Central memory CD8-positive, alpha-beta T cell (primary cell): ENCODE data around the gene TMEM205.

Experiments used
- ATAC-seq: fragments of 150-1000 bp; cut with Tn5 transposase; replicated peaks from 2 replicates; pipeline ENCODE4 v1.10.0; 2022; ENCODE audit warnings: mild to moderate bottlenecking, moderate FRiP score, moderate number of reproducible peaks; ENCODE audit not compliant: poor library complexity, severe bottlenecking; ENCODE audit errors: extremely low read depth
- DNase-seq, 2 donors: peaks; one replicate each; pipeline ENCODE4 v3.0.0; 2021; ENCODE audit warnings: low spot score in 2 of 2
- H3K27ac Mint-ChIP-seq: one replicate; pipeline ENCODE4 v1.8.0; 2022; ENCODE audit warnings: low read depth, mild to moderate bottlenecking, moderate library complexity, mixed read lengths
- H3K27me3 Mint-ChIP-seq: one replicate; pipeline ENCODE4 v1.8.0; 2022; ENCODE audit warnings: mixed read lengths
- H3K36me3 Mint-ChIP-seq: one replicate; pipeline ENCODE4 v1.8.0; 2022; ENCODE audit warnings: mild to moderate bottlenecking, moderate library complexity, mixed read lengths; ENCODE audit not compliant: insufficient read depth
- H3K4me1 Mint-ChIP-seq: one replicate; pipeline ENCODE4 v1.8.0; 2022; ENCODE audit warnings: mixed read lengths
- H3K4me3 Mint-ChIP-seq: one replicate; pipeline ENCODE4 v1.8.0; 2022; ENCODE audit warnings: mild to moderate bottlenecking, moderate library complexity, mixed read lengths
- H3K9me3 Mint-ChIP-seq: one replicate; pipeline ENCODE4 v1.8.0; 2022; ENCODE audit warnings: mixed read lengths

Gene TMEM205

GRCh38 chr19:11378319-11379189, 32.5 kb upstream of the TMEM205 start:
- H3K4me3 Mint-ChIP-seq: no peak overlapping the region

GRCh38 chr19:11377756-11378155, 31.7 kb upstream of the TMEM205 start:
- Mint-ChIP-seq H3K9me3 (no peaks in the 10 kb centered on the region), H3K27me3 (peaks cover 4% of the 10 kb centered on the region), H3K27ac (no peak overlapping the region), H3K4me3 (no peak overlapping the region), H3K4me1 (peaks cover 38% of the 10 kb centered on the region), H3K36me3 (peaks cover 25% of the 10 kb centered on the region)
- DNase-seq (no peak), ATAC-seq (no peak)

More at GRCh38 chr19:11378319-11379189, 32.5 kb upstream of the TMEM205 start:
- no peak for ATAC-seq
- Mint-ChIP-seq H3K9me3 (no peaks in the 10 kb centered on the region), H3K36me3 (peaks cover 25% of the 10 kb centered on the region), H3K4me1 (peaks cover 43% of the 10 kb centered on the region), H3K27me3 (peaks cover 9% of the 10 kb centered on the region), H3K27ac (no peak overlapping the region)
- DNase-seq: no peak

- peaks cover 34% of the 10 kb centered on the region for H3K4me1 Mint-ChIP-seq
Measured at GRCh38 chr19:11377237-11377636, 31.2 kb upstream of the TMEM205 start.

GRCh38 chr19:11375143-11375948, 29.3 kb upstream of the TMEM205 start:
- ATAC-seq (peak; percentile 59), DNase-seq (peak; percentile 47 to 68)
- peaks cover 12% of the 10 kb centered on the region for H3K36me3 Mint-ChIP-seq
- H3K4me3 Mint-ChIP-seq: no peak overlapping the region
- H3K27me3 Mint-ChIP-seq: no peaks in the 10 kb centered on the region
- peaks cover 18% of the 10 kb centered on the region for H3K4me1 Mint-ChIP-seq
- H3K9me3 Mint-ChIP-seq: no peaks in the 10 kb centered on the region
- H3K27ac Mint-ChIP-seq: no peak overlapping the region

More at GRCh38 chr19:11377237-11377636, 31.2 kb upstream of the TMEM205 start:
- H3K36me3 Mint-ChIP-seq: peaks cover 25% of the 10 kb centered on the region
- no peaks in the 10 kb centered on the region for H3K27me3 Mint-ChIP-seq
- peak overlapping the region; percentile 20 for H3K27ac Mint-ChIP-seq
- no peak for DNase-seq
- no peak for ATAC-seq
- H3K4me3 Mint-ChIP-seq: no peak overlapping the region
- H3K9me3 Mint-ChIP-seq: no peaks in the 10 kb centered on the region

- Mint-ChIP-seq H3K36me3 (peaks cover 9% of the 10 kb centered on the region), H3K27me3 (no peaks in the 10 kb centered on the region), H3K4me3 (no peak within 1 kb of the TSS), H3K4me1 (peaks cover 12% of the 10 kb centered on the region), H3K27ac (peak within 1 kb of the TSS; percentile 5), H3K9me3 (no peaks in the 10 kb centered on the region)
- ATAC-seq (peak; percentile 92), DNase-seq (peak; percentile 94 to 97)
Measured at GRCh38 chr19:11374433-11375142, 28.5 kb upstream of the TMEM205 start, which contains the start of gene SWSAP1. TSS of gene SWSAP1 (plus strand) at chr19:11374666. CDS start at chr19:11374681, 15 bp downstream.

- Mint-ChIP-seq H3K27me3 (no peaks in the 10 kb centered on the region), H3K4me1 (peaks cover 12% of the 10 kb centered on the region)
Measured at GRCh38 chr19:11373885-11374432, 27.9 kb upstream of the TMEM205 start.

GRCh38 chr19:11373166-11373884, 27.3 kb upstream of the TMEM205 start:
- peak overlapping the region; percentile 5 for H3K27ac Mint-ChIP-seq
- no peaks in the 10 kb centered on the region for H3K9me3 Mint-ChIP-seq
- H3K4me3 Mint-ChIP-seq: no peak overlapping the region
- peaks cover 9% of the 10 kb centered on the region for H3K36me3 Mint-ChIP-seq
- peaks cover 12% of the 10 kb centered on the region for H3K4me1 Mint-ChIP-seq
- no peak for DNase-seq
- H3K27me3 Mint-ChIP-seq: no peaks in the 10 kb centered on the region
- no peak for ATAC-seq

More at GRCh38 chr19:11373885-11374432, 27.9 kb upstream of the TMEM205 start:
- ATAC-seq (no peak), DNase-seq (no peak)
- no peak overlapping the region for H3K27ac Mint-ChIP-seq
- H3K4me3 Mint-ChIP-seq: no peak overlapping the region
- H3K36me3 Mint-ChIP-seq: peaks cover 9% of the 10 kb centered on the region
- no peaks in the 10 kb centered on the region for H3K9me3 Mint-ChIP-seq

- no peak for DNase-seq
- Mint-ChIP-seq H3K4me3 (no peak overlapping the region), H3K36me3 (peaks cover 12% of the 10 kb centered on the region), H3K4me1 (peaks cover 4% of the 10 kb centered on the region), H3K27me3 (no peaks in the 10 kb centered on the region), H3K9me3 (no peaks in the 10 kb centered on the region), H3K27ac (no peak overlapping the region)
- ATAC-seq: no peak
Measured at GRCh38 chr19:11370744-11371143, 24.7 kb upstream of the TMEM205 start.

GRCh38 chr19:11367528-11367927, 21.5 kb upstream of the TMEM205 start:
- H3K4me3 Mint-ChIP-seq: no peak overlapping the region
- DNase-seq (no peak), ATAC-seq (no peak)
- no peaks in the 10 kb centered on the region for H3K4me1 Mint-ChIP-seq
- no peaks in the 10 kb centered on the region for H3K9me3 Mint-ChIP-seq
- no peaks in the 10 kb centered on the region for H3K27me3 Mint-ChIP-seq
- peaks cover 8% of the 10 kb centered on the region for H3K36me3 Mint-ChIP-seq
- no peak overlapping the region for H3K27ac Mint-ChIP-seq

- ATAC-seq: no peak
- Mint-ChIP-seq H3K9me3 (no peaks in the 10 kb centered on the region), H3K27me3 (no peaks in the 10 kb centered on the region)
Measured at GRCh38 chr19:11365557-11366117, 19.6 kb upstream of the TMEM205 start.

GRCh38 chr19:11364935-11365334, 18.9 kb upstream of the TMEM205 start:
- Mint-ChIP-seq H3K9me3 (no peaks in the 10 kb centered on the region), H3K4me1 (no peaks in the 10 kb centered on the region), H3K27ac (no peak overlapping the region), H3K27me3 (no peaks in the 10 kb centered on the region), H3K4me3 (no peak overlapping the region), H3K36me3 (peaks cover 6% of the 10 kb centered on the region)
- DNase-seq (no peak), ATAC-seq (no peak)

More at GRCh38 chr19:11365557-11366117, 19.6 kb upstream of the TMEM205 start:
- Mint-ChIP-seq H3K27ac (no peak overlapping the region), H3K4me1 (no peaks in the 10 kb centered on the region), H3K36me3 (peaks cover 6% of the 10 kb centered on the region), H3K4me3 (no peak overlapping the region)
- DNase-seq: no peak
